Right lobe of liver (tissue), 6 donors: ENCODE data around the gene CFI. TPM values are rescaled to one million over a fixed set of nuclear protein-coding genes. Genes with fewer than 3 reads are reported as not detected.

ENCODE experiments used
- ATAC-seq, 4 donors: fragments of 200-7000 bp; cut with Tn5 transposase; one replicate each; pipeline ENCODE4 v1.9.1; 2020; ENCODE audit warnings: mild to moderate bottlenecking in 4 of 4, moderate library complexity in 4 of 4
- DNase-seq, 3 donors: peaks; one replicate each; pipeline ENCODE4 v3.0.0-alpha.2; 2020
- H3K27ac ChIP-seq, 3 donors: fragments of 200-600 bp; one replicate each; pipeline ENCODE4 v1.8.0; 2022
- H3K27me3 ChIP-seq, 2 donors: fragments of 200-600 bp; one replicate each; pipeline ENCODE4 v1.8.0; 2022
- H3K36me3 ChIP-seq, 4 donors: fragments of 200-600 bp; sonication (generic) in 1 of 4; one replicate each; pipeline versions ENCODE4 v1.5.1 to v1.8.0; 2017 to 2022; ENCODE audit warnings: control low read depth in 1 of 4
- H3K4me1 ChIP-seq, 4 donors: fragments of 200-600 bp; sonication (generic) in 1 of 4; one replicate each; pipeline versions ENCODE4 v1.5.1 to v1.8.0; 2017 to 2022; ENCODE audit warnings: control low read depth in 1 of 4
- H3K4me3 ChIP-seq, 3 donors: fragments of 200-600 bp; one replicate each; pipeline ENCODE4 v1.8.0; 2022
- H3K9me3 ChIP-seq, 4 donors: fragments of 200-600 bp; sonication (generic) in 1 of 4; one replicate each; pipeline versions ENCODE4 v1.5.1 to v1.8.0; 2017 to 2022; ENCODE audit warnings: control low read depth in 1 of 4
- POLR2A ChIP-seq: fragments of 450-650 bp; IDR thresholded peaks from one replicate; pipeline ENCODE4 v1.6.1; 2017; ENCODE audit warnings: antibody characterized with exemption, mild to moderate bottlenecking
- WGBS: methylation state at CpG from one replicate; pipeline ENCODE4 v1.1.6; 2018; ENCODE audit warnings: low coverage, low lambda C conversion rate; ENCODE audit not compliant: insufficient coverage; ENCODE audit errors: missing lambda C conversion rate; 5-methylcytosine and 5-hydroxymethylcytosine counted together
- intact Hi-C, 2 donors: fragments of 100-400 bp; cut with DNase I; formaldehyde crosslinking; loops; one replicate each; pipeline versions ENCODE4 v1.11.2 to v1.14.1; 2022
- total RNA-seq, 6 experiments: library from RNA; depleted of rRNA in 2 of 6; stranded (reverse); fragments of >200 nt in 2 of 6; fragmentation: NEBNext Ultra II Directional in 3 of 6; extraction: Animal tissue kit (Norgen Biotek cat#: 25700) in 3 of 6; gene quantifications; one replicate each; pipeline versions ENCODE4 v1.1.0 to v1.2.4, GENCODE V29; 2016 to 2023
- TF ChIP-seq, protein P1 (sequence below), 4 donors: fragments of 200-600 bp in 3 of 4; fragments of 450-650 bp in 1 of 4; IDR thresholded peaks; one replicate each; pipeline versions ENCODE4 v1.5.1 to v1.8.0; 2016 to 2022; ENCODE audit warnings: antibody characterized with exemption in 4 of 4, mild to moderate bottlenecking in 2 of 4
- donor health status: DM: no; HTN: yes; CAD: no.
- donor health status: DM: no; HTN: no; CAD: no.
- donor health status: DM: no; HTN: no; CAD: no.
- donor health status: DM: no; HTN: yes; CAD: no.
- donor health status: DM: no; HTN: yes; CAD: no.

The CFI gene
- total RNA-seq, 6 experiments from 2014 or later, result 316 to 610 (median 469) TPM

DNA sequence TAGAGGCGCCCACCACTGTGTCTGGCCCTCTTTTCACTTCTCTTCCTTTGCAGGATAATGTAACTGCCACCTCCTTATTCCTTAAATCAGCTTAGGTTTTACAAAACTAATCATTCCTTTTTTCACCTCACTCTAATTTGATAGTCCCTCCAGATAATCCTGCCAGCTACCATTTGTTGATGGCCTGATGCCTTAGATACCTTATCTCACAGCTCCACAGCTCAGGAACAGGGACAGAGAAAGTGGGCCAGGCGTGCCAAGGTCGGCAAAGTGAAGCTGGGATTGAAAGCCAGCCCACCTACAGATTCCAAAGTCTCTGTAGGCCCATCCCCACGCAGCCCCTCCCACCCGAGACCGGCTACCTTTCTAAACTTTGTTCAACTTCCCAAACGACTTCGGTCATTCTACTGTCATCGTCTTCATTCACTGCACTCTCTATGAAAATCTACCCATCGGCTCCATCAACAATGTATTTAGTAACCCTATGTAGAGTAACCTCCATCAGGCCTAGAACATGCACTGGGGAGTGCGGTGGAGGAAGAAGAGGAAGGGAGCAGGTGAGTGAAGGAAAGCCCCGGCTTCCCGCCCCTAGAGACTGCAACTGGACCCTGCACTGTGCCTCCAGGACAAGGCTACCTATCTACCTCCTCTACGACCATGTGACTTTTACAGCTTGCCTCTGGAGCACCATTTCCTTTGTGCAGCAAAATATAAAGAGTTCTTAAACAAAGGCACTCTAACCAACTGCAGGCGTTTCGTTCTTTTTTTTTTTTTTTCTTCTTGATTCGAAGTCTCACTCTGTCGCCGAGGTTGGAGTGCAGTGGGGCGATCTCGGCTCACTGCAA lies 100.0 kb downstream of the CFI start:
- H3K27ac ChIP-seq, result peak overlapping the region; percentile 47 to 80 (median 80)
- peaks cover 0 to 10% (median 2%) of the 10 kb centered on the region in 4 donors for H3K36me3 ChIP-seq
- 40% methylated on average over 21 of the region's 21 CpGs for WGBS
- no peaks in the 10 kb centered on the region for H3K9me3 ChIP-seq
- no peaks in the 10 kb centered on the region for H3K27me3 ChIP-seq
- peak overlapping the region; percentile 63 to 85 (median 69) for H3K4me3 ChIP-seq
- intact Hi-C loops, result no loop called here
- TF ChIP-seq, protein P1, sequence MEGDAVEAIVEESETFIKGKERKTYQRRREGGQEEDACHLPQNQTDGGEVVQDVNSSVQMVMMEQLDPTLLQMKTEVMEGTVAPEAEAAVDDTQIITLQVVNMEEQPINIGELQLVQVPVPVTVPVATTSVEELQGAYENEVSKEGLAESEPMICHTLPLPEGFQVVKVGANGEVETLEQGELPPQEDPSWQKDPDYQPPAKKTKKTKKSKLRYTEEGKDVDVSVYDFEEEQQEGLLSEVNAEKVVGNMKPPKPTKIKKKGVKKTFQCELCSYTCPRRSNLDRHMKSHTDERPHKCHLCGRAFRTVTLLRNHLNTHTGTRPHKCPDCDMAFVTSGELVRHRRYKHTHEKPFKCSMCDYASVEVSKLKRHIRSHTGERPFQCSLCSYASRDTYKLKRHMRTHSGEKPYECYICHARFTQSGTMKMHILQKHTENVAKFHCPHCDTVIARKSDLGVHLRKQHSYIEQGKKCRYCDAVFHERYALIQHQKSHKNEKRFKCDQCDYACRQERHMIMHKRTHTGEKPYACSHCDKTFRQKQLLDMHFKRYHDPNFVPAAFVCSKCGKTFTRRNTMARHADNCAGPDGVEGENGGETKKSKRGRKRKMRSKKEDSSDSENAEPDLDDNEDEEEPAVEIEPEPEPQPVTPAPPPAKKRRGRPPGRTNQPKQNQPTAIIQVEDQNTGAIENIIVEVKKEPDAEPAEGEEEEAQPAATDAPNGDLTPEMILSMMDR (IDR thresholded peaks at IDR 0.05), result no peak
- TF ChIP-seq POLR2A, result no peak
- ATAC-seq (no peak), DNase-seq (no peak)
- peaks cover 0 to 38% (median 14%) of the 10 kb centered on the region in 4 donors for H3K4me1 ChIP-seq

DNA sequence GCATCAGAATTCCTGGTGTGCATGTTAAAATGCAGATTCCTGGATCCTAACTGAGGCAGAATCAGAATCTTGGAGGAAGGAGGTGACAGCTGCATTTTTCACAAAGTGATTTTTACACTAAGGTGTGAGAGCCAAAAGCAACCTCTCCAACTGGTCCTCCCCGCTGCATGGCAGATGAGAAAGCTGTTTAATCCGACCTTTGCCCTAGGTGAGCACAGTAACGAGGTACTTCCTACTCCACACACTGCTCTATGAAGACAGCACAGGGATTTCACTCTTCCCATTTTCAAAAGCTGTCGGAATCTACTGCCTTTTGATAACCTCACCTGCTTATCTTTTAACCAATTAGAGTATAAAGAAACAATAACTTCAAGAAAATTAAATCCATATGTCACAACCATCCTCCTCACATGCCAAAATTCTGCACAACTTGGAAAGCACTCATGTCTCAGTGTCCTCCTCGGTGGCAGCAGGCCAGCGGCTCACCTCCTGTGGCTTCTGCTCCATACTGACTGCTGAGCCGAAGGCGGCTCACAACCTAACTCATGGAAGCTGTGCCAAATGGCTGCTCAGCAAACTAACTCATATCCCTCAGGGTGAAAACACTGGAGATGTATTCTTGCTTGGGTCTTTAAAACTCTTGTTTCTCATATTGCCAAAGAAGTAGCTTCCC lies 102.1 kb downstream of the CFI start:
- no peak overlapping the region for H3K27ac ChIP-seq
- no peaks in the 10 kb centered on the region for H3K27me3 ChIP-seq
- 47% methylated on average over 5 of the region's 8 CpGs for WGBS
- H3K36me3 ChIP-seq, result peaks cover 0 to 23% (median 2%) of the 10 kb centered on the region in 4 donors
- peaks cover 0 to 37% (median 13%) of the 10 kb centered on the region in 4 donors for H3K4me1 ChIP-seq
- no peaks in the 10 kb centered on the region for H3K9me3 ChIP-seq
- H3K4me3 ChIP-seq, result no peak overlapping the region
- DNase-seq (no peak), ATAC-seq (peak in 1 of 4 donors; percentile 30)
- intact Hi-C loops, result loop anchor here in 1 of 2 donors (10.0 kb wide), 1 partner anchor 115 kb away; the partner anchor contains the start of gene GAR1
- no peak for TF ChIP-seq POLR2A
- TF ChIP-seq, protein P1 (IDR thresholded peaks at IDR 0.05), result no peak

DNA sequence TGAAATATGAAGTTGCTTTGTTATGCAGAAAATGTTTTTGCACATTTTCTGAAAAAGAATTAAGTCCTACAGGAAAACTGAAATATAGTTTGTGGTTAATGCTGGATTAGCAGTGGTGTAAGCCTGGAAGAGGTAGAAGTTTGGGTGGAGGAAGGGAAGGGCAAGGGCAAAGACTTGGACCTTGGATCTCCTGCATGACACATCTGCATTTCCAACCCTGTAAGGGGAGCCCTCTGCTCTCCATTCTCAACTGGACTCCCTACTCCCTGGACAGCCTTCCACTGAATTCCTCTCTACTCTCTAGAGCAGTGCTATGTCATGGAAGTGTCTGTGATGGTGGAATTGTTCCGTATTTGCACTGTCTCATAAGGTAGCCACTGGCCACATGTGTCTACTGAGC lies 103.1 kb downstream of the CFI start:
- peaks cover 0 to 28% (median 9%) of the 10 kb centered on the region in 4 donors for H3K4me1 ChIP-seq
- TF ChIP-seq, protein P1 (IDR thresholded peaks at IDR 0.05), result no peak
- TF ChIP-seq POLR2A, result no peak
- 100% methylated on average over 1 of the region's 1 CpG for WGBS
- no peaks in the 10 kb centered on the region for H3K27me3 ChIP-seq
- ATAC-seq (no peak), DNase-seq (no peak)
- intact Hi-C loops, result loop anchor here in 1 of 2 donors (10.0 kb wide), 1 partner anchor 116 kb away; the partner anchor contains the start of gene GAR1
- no peak overlapping the region for H3K27ac ChIP-seq
- no peak overlapping the region for H3K4me3 ChIP-seq
- H3K36me3 ChIP-seq, result peaks cover 0 to 32% (median 2%) of the 10 kb centered on the region in 4 donors
- H3K9me3 ChIP-seq, result no peaks in the 10 kb centered on the region

DNA sequence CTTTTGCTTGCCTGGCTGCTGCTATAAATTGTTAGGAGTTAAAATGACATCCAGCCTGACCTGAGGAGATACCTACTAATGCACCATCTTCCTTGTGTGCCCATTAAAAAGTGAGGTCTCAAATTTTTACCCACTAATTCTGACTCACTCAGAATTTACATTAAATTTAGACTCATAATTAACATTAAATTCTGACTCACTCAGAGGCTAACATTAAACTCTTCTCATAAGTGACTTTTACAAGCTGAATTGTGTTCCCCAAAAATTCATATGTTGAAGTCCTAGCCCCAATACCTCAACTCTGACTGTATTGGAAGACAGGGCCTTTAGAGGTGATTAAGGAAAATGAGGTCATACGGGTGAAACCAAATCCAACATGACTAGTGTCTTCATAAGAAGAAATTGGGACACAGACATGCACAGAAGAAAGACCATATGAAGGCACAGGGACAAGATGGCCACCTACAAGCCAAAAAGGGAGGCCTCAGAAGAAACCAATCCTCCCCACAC lies 110.3 kb downstream of the CFI start:
- Histone ChIP-seq H3K4me1 (no peaks in the 10 kb centered on the region), H3K27me3 (no peaks in the 10 kb centered on the region), H3K9me3 (no peaks in the 10 kb centered on the region), H3K27ac (no peak overlapping the region), H3K36me3 (peaks cover 0 to 48% (median 1%) of the 10 kb centered on the region in 4 donors), H3K4me3 (no peak overlapping the region)
- intact Hi-C loops, result loop anchor here in 1 of 2 donors (10.0 kb wide), 1 partner anchor 123 kb away; the partner anchor contains the start of gene GAR1
- DNase-seq (no peak), ATAC-seq (no peak)
- no peak for TF ChIP-seq POLR2A
- TF ChIP-seq, protein P1 (IDR thresholded peaks at IDR 0.05), result no peak
- WGBS, result 100% methylated on average over 1 of the region's 1 CpG

Other genes with a start within 250 kb of the CFI start
- gene MCUB, start 241.8 kb downstream of the CFI start, total RNA-seq, result 1 to 10 TPM in 4 of 6 experiments, under 1 TPM in 2; 0.66 to 2.7 (median 1.3) TPM
- 10 to 100 TPM; 14.1 to 18.4 (median 15.3) TPM for gene CASP6, start 98.6 kb downstream of the CFI start, total RNA-seq
- 10 to 100 TPM; 22.0 to 31.9 (median 27.4) TPM for gene PLA2G12A, start 71.9 kb downstream of the CFI start, total RNA-seq
- gene GAR1, start 13.8 kb upstream of the CFI start, total RNA-seq, result 1 to 10 TPM; 2.9 to 7.1 (median 4.4) TPM
- gene RRH, start 26.0 kb upstream of the CFI start, total RNA-seq, result under 1 TPM in 2 of 6 experiments, not detected in 4; 0.18 to 0.25 TPM
- gene LRIT3, start 46.1 kb upstream of the CFI start, total RNA-seq, result under 1 TPM; 0.05 to 0.25 (median 0.15) TPM
- gene EGF, start 110.9 kb upstream of the CFI start, total RNA-seq, result not detected